AG04449 (cell line): Measurements from ENCODE around the gene SORBS1.

Experiments used
- CTCF ChIA-PET: fragments of 350-600 bp; formaldehyde crosslinking; extraction: SDS; loops from one replicate; lab custom pipeline; 2021; ENCODE audit warnings: antibody characterized with exemption; lab: Yijun Ruan, JAX
- POLR2A ChIA-PET: fragments of 400-600, 350-600 bp; formaldehyde crosslinking; extraction: SDS; loops from one replicate; lab custom pipeline; 2020; ENCODE audit warnings: antibody characterized with exemption, inconsistent platforms; lab: Yijun Ruan, JAX
- DNase-seq: peaks from one replicate; pipeline ENCODE4 v3.0.0-alpha.2; 2010; ENCODE audit warnings: low read depth, low spot score
- H3K4me3 ChIP-seq: 2 replicates; pipeline ENCODE4 v1.5.1; 2011; ENCODE audit warnings: low read depth, mild to moderate bottlenecking, control low read depth, low read length
- CTCF ChIP-seq: IDR thresholded peaks from one replicate; pipeline ENCODE4 v1.5.1; 2011; ENCODE audit warnings: mild to moderate bottlenecking, moderate library complexity, low read length, control low read depth, inconsistent platforms; ENCODE audit not compliant: insufficient read depth; ENCODE audit errors: missing control alignments

The SORBS1 gene

GRCh38 chr10:95601116-95601719 is 40.0 kb upstream of the SORBS1 start:
- peak; percentile 65 for DNase-seq
- ChIA-PET POLR2A (no interaction called here), CTCF (interaction anchor here (0.6 to 13.9 kb wide), 17 partner anchors 9 to 564 kb away, joined by 3 to 299 read pairs (median 5); no protein-coding TSS in a partner anchor)
- H3K4me3 ChIP-seq: no peak overlapping the region
- peak; percentile 90 for TF ChIP-seq CTCF

- CTCF ChIA-PET: interaction anchor here (0.6 to 13.9 kb wide), 11 partner anchors 11 to 422 kb away, joined by 3 to 299 read pairs (median 5); no protein-coding TSS in a partner anchor
- POLR2A ChIA-PET: no interaction called here
Observed at GRCh38 chr10:95600158-95600557, 39.0 kb upstream of the SORBS1 start.

GRCh38 chr10:95597788-95598187 is 36.6 kb upstream of the SORBS1 start:
- ChIA-PET POLR2A (no interaction called here), CTCF (interaction anchor here (3.0 to 13.9 kb wide), 3 partner anchors 152 to 223 kb away, joined by 12 to 299 read pairs (median 72); no protein-coding TSS in a partner anchor)
- DNase-seq: no peak
- no peak for TF ChIP-seq CTCF
- no peak overlapping the region for H3K4me3 ChIP-seq

More at GRCh38 chr10:95600158-95600557, 39.0 kb upstream of the SORBS1 start:
- H3K4me3 ChIP-seq: no peak overlapping the region
- TF ChIP-seq CTCF: no peak
- no peak for DNase-seq

- H3K4me3 ChIP-seq: no peak overlapping the region
- no peak for DNase-seq
- CTCF ChIA-PET: interaction anchor here (0.7 to 1.9 kb wide), 4 partner anchors 12 to 214 kb away, joined by 3 to 7 read pairs (median 3); no protein-coding TSS in a partner anchor
- POLR2A ChIA-PET: no interaction called here
- TF ChIP-seq CTCF: no peak
Observed at GRCh38 chr10:95588025-95588424, 26.9 kb upstream of the SORBS1 start.

GRCh38 chr10:95579835-95580535 is 18.8 kb upstream of the SORBS1 start:
- TF ChIP-seq CTCF: no peak
- no peak overlapping the region for H3K4me3 ChIP-seq
- POLR2A ChIA-PET: no interaction called here
- CTCF ChIA-PET: interaction anchor here (0.8 to 1.5 kb wide), 2 partner anchors 149 kb away, joined by 3 to 4 read pairs; no protein-coding TSS in a partner anchor
- DNase-seq: no peak

GRCh38 chr10:95579292-95579691 is 18.1 kb upstream of the SORBS1 start:
- H3K4me3 ChIP-seq: no peak overlapping the region
- no peak for DNase-seq
- CTCF ChIA-PET: interaction anchor here (0.8 kb wide), 1 partner anchor 148 kb away, joined by 3 read pairs; no protein-coding TSS in a partner anchor
- TF ChIP-seq CTCF: no peak
- POLR2A ChIA-PET: no interaction called here
